ENCODE measurements around the gene TYRO3. TPM values are rescaled to one million over a fixed set of nuclear protein-coding genes. Genes with fewer than 3 reads are reported as not detected.

Gene TYRO3
- total RNA-seq, 1 donor from 2014 or later, result 17.3 TPM

- TF ChIP-seq CTCF (IDR thresholded peaks at IDR 0.05), result no peak
- no peaks in the 10 kb centered on the region for H3K9me3 ChIP-seq
- no peak overlapping the region for H3K4me3 ChIP-seq
- no peak overlapping the region for H3K27ac ChIP-seq
- no peaks in the 10 kb centered on the region for H3K27me3 ChIP-seq (ENCODE audit: low read depth)
- intact Hi-C loops (cut with DNase I), result no loop called here
- H3K36me3 ChIP-seq, result no peaks in the 10 kb centered on the region
- no peak for DNase-seq
- peaks cover 12% of the 10 kb centered on the region for H3K4me1 ChIP-seq
- no peak for ATAC-seq
Observed at GRCh38 chr15:41545218-41545617, 13.8 kb upstream of the TYRO3 start.

GRCh38 chr15:41546851-41547786, 11.9 kb upstream of the TYRO3 start:
- H3K4me1 ChIP-seq, result peaks cover 12% of the 10 kb centered on the region
- intact Hi-C loops (cut with DNase I), result no loop called here
- no peak overlapping the region for H3K4me3 ChIP-seq
- H3K27ac ChIP-seq, result no peak overlapping the region
- no peak for DNase-seq
- ATAC-seq, result no peak
- H3K36me3 ChIP-seq, result no peaks in the 10 kb centered on the region
- H3K9me3 ChIP-seq, result no peaks in the 10 kb centered on the region
- no peak for TF ChIP-seq CTCF (IDR thresholded peaks at IDR 0.05)
- no peaks in the 10 kb centered on the region for H3K27me3 ChIP-seq (ENCODE audit: low read depth)

GRCh38 chr15:41550066-41550775, 8.8 kb upstream of the TYRO3 start:
- Histone ChIP-seq H3K27ac (no peak overlapping the region), H3K9me3 (no peaks in the 10 kb centered on the region), H3K4me3 (no peak overlapping the region), H3K4me1 (peaks cover 3% of the 10 kb centered on the region), H3K36me3 (no peaks in the 10 kb centered on the region), H3K27me3 (ENCODE audit: low read depth) (no peaks in the 10 kb centered on the region)
- intact Hi-C loops (cut with DNase I), result no loop called here
- TF ChIP-seq CTCF (IDR thresholded peaks at IDR 0.05), result no peak
- ATAC-seq (no peak), DNase-seq (no peak)

GRCh38 chr15:41553731-41554130, 5.3 kb upstream of the TYRO3 start:
- intact Hi-C loops (cut with DNase I), result no loop called here
- no peak overlapping the region for H3K4me3 ChIP-seq
- peaks cover 21% of the 10 kb centered on the region for H3K4me1 ChIP-seq
- peak overlapping the region; percentile 68 for H3K27ac ChIP-seq
- no peaks in the 10 kb centered on the region for H3K9me3 ChIP-seq
- TF ChIP-seq CTCF (IDR thresholded peaks at IDR 0.05), result no peak
- H3K27me3 ChIP-seq (ENCODE audit: low read depth), result no peaks in the 10 kb centered on the region
- ATAC-seq (no peak), DNase-seq (no peak)
- H3K36me3 ChIP-seq, result no peaks in the 10 kb centered on the region

GRCh38 chr15:41554343-41554742, 4.7 kb upstream of the TYRO3 start:
- Histone ChIP-seq H3K9me3 (no peaks in the 10 kb centered on the region), H3K27ac (peak overlapping the region; percentile 68), H3K36me3 (no peaks in the 10 kb centered on the region), H3K4me3 (no peak overlapping the region), H3K4me1 (peaks cover 21% of the 10 kb centered on the region), H3K27me3 (ENCODE audit: low read depth) (no peaks in the 10 kb centered on the region)
- ATAC-seq (no peak), DNase-seq (no peak)
- intact Hi-C loops (cut with DNase I), result no loop called here
- no peak for TF ChIP-seq CTCF (IDR thresholded peaks at IDR 0.05)
